SK-N-MC (cell line): ENCODE measurements around the gene TMEM88.

Source experiments
- DNase-seq: peaks from one replicate; pipeline ENCODE4 v3.0.0-alpha.2; 2011; ENCODE audit warnings: low read depth, low spot score
- H3K27ac ChIP-seq: fragments of 200-600 bp; sonication (generic); 2 replicates; pipeline ENCODE4 v1.5.1; 2016; ENCODE audit warnings: mixed run types
- H3K36me3 ChIP-seq: fragments of 200-600 bp; sonication (generic); 2 replicates; pipeline ENCODE4 v1.6.1; 2017; ENCODE audit warnings: antibody characterized with exemption, low read length, mixed read lengths; ENCODE audit not compliant: insufficient read depth
- H3K4me3 ChIP-seq: fragments of 200-600 bp; sonication (generic); 2 replicates; pipeline ENCODE4 v1.5.1; 2016
- H3K9ac ChIP-seq: fragments of 200-600 bp; sonication (generic); 2 replicates; pipeline ENCODE4 v1.8.0; 2017; ENCODE audit warnings: mixed run types, mixed read lengths; ENCODE audit not compliant: insufficient read length
- H3K9me3 ChIP-seq: fragments of 200-600 bp; sonication (generic); 2 replicates; pipeline ENCODE4 v1.6.1; 2017; ENCODE audit warnings: low read depth, mild to moderate bottlenecking, antibody characterized with exemption, low read length, moderate library complexity, mixed read lengths
- EZH2 ChIP-seq: fragments of 200-600 bp; sonication (generic); IDR thresholded peaks from one replicate; pipeline ENCODE4 v1.6.1; 2017; ENCODE audit warnings: antibody characterized with exemption
- FOXP2 ChIP-seq: optimal IDR thresholded peaks from 2 replicates; pipeline ENCODE3; 2011; ENCODE audit warnings: mild to moderate bottlenecking, moderate library complexity; ENCODE audit not compliant: insufficient read depth; ENCODE audit errors: extremely low read length, control extremely low read depth
- POLR2AphosphoS5 ChIP-seq: IDR thresholded peaks from 2 replicates; pipeline ENCODE4 v1.6.1; 2012; ENCODE audit warnings: mild to moderate bottlenecking, low read depth, low read length, borderline replicate concordance

Gene TMEM88

GRCh38 chr17:7846063-7846735 lies 8.7 kb upstream of the TMEM88 start:
- no peak overlapping the region for H3K4me3 ChIP-seq
- no peak for DNase-seq
- peaks cover 59% of the 10 kb centered on the region for H3K36me3 ChIP-seq
- no peak overlapping the region for H3K9ac ChIP-seq
- H3K9me3 ChIP-seq, result no peaks in the 10 kb centered on the region
- H3K27ac ChIP-seq, result no peak overlapping the region
- TF ChIP-seq POLR2AphosphoS5, result no peak

DNA sequence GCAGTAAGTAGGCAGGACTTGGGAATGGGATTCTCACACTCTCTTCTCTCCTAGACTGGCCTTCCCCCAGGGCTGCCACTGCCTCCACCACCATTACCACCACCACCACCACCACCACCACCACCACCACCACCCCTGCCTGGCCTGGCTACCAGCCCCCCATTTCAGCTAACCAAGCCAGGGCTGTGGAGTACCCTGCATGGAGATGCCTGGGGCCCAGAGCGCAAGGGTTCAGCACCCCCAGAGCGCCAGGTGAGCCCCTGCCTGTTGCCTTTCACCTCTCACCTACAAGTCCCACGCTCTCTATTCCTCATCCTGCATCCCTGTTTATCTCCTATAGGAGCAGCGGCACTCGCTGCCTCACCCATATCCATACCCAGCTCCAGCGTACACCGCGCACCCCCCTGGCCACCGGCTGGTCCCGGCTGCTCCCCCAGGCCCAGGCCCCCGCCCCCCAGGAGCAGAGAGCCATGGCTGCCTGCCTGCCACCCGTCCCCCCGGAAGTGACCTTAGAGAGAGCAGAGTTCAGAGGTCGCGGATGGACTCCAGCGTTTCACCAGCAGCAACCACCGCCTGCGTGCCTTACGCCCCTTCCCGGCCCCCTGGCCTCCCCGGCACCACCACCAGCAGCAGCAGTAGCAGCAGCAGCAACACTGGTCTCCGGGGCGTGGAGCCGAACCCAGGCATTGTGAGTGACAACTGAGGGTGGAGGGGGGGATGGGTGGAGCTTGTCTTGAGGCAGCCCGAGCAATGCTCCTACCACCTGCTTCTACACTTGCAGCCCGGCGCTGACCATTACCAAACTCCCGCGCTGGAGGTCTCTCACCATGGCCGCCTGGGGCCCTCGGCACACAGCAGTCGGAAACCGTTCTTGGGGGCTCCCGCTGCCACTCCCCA lies 7.9 kb upstream of the TMEM88 start:
- Histone ChIP-seq H3K4me3 (no peak overlapping the region), H3K27ac (no peak overlapping the region), H3K36me3 (peaks cover 67% of the 10 kb centered on the region), H3K9me3 (no peaks in the 10 kb centered on the region), H3K9ac (no peak overlapping the region)
- TF ChIP-seq EZH2 (no peak), FOXP2 (no peak), POLR2AphosphoS5 (no peak)
- DNase-seq, result no peak

GRCh38 chr17:7848131-7848579 lies 6.7 kb upstream of the TMEM88 start:
- Histone ChIP-seq H3K9ac (no peak overlapping the region), H3K4me3 (no peak overlapping the region), H3K9me3 (no peaks in the 10 kb centered on the region), H3K27ac (no peak overlapping the region), H3K36me3 (peaks cover 79% of the 10 kb centered on the region)
- TF ChIP-seq EZH2 (no peak), FOXP2 (no peak), POLR2AphosphoS5 (no peak)
- DNase-seq, result no peak

- TF ChIP-seq FOXP2 (no peak), POLR2AphosphoS5 (no peak), EZH2 (no peak)
- H3K9me3 ChIP-seq, result no peaks in the 10 kb centered on the region
- no peak overlapping the region for H3K9ac ChIP-seq
- DNase-seq, result no peak
- H3K4me3 ChIP-seq, result no peak overlapping the region
- peaks cover 82% of the 10 kb centered on the region for H3K36me3 ChIP-seq
- no peak overlapping the region for H3K27ac ChIP-seq
Measured at GRCh38 chr17:7848739-7849129, 6.1 kb upstream of the TMEM88 start.

DNA sequence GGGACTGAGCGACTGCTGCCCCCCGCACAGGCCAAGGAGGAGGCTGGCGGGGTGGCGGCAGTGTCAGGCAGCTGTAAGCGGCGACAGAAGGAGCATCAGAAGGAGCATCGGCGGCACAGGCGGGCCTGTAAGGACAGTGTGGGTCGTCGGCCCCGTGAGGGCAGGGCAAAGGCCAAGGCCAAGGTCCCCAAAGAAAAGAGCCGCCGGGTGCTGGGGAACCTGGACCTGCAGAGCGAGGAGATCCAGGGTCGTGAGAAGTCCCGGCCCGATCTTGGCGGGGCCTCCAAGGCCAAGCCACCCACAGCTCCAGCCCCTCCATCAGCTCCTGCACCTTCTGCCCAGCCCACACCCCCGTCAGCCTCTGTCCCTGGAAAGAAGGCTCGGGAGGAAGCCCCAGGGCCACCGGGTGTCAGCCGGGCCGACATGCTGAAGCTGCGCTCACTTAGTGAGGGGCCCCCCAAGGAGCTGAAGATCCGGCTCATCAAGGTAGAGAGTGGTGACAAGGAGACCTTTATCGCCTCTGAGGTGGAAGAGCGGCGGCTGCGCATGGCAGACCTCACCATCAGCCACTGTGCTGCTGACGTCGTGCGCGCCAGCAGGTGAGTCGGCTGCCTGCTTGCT lies 5.6 kb upstream of the TMEM88 start:
- H3K9me3 ChIP-seq, result no peaks in the 10 kb centered on the region
- no peak overlapping the region for H3K9ac ChIP-seq
- H3K27ac ChIP-seq, result no peak overlapping the region
- H3K36me3 ChIP-seq, result peaks cover 86% of the 10 kb centered on the region
- no peak for DNase-seq
- H3K4me3 ChIP-seq, result no peak overlapping the region
- TF ChIP-seq POLR2AphosphoS5, result no peak
- TF ChIP-seq FOXP2, result no peak
- TF ChIP-seq EZH2, result no peak

GRCh38 chr17:7849751-7850504 lies 4.9 kb upstream of the TMEM88 start:
- Histone ChIP-seq H3K9me3 (no peaks in the 10 kb centered on the region), H3K36me3 (peaks cover 85% of the 10 kb centered on the region), H3K4me3 (no peak overlapping the region), H3K9ac (no peak overlapping the region), H3K27ac (no peak overlapping the region)
- no peak for TF ChIP-seq EZH2
- DNase-seq, result no peak

DNA sequence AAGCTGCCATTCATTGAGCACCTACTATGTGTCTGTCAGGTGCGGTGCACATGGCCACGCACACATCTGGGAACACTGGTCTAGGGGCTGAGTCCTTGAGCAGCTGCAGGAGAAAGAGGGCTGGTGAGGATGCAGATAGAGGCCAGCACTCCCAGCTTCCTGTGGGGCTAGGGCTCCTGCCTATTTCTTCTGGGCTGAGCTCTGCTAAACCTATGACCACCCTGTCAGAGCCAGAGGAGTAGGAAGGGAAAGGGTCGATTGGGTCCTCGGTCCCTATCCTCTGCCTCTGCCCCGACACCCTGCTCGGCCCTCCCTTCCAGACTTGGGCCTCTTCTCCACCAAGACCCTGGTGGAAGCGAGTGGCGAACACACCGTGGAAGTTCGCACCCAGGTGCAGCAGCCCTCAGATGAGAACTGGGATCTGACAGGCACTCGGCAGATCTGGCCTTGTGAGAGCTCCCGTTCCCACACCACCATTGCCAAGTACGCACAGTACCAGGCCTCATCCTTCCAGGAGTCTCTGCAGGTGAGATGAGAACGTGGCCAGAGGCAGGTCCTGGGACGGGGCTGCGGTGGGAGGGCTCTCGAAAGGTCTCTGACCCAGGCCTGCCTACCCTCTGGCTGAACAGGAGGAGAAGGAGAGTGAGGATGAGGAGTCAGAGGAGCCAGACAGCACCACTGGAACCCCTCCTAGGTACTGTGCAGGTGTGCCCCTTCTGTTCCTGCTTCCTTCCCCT lies 4.0 kb upstream of the TMEM88 start:
- Histone ChIP-seq H3K36me3 (peaks cover 80% of the 10 kb centered on the region), H3K9me3 (no peaks in the 10 kb centered on the region), H3K4me3 (no peak overlapping the region), H3K27ac (no peak overlapping the region), H3K9ac (no peak overlapping the region)
- TF ChIP-seq FOXP2, result no peak
- no peak for TF ChIP-seq EZH2
- TF ChIP-seq POLR2AphosphoS5, result no peak
- no peak for DNase-seq
